AG09319 (cell line): ENCODE results near the gene WSB2.

ENCODE experiments used
- DNase-seq: peaks from one replicate; pipeline ENCODE4 v3.0.0-alpha.2; 2010; ENCODE audit warnings: low read depth; ENCODE audit errors: extremely low read depth
- TF ChIP-seq, protein P1 (sequence below): IDR thresholded peaks from 2 replicates; pipeline ENCODE4 v1.5.1; 2011; ENCODE audit warnings: low read depth, mild to moderate bottlenecking, inconsistent platforms, low read length, moderate library complexity

Gene WSB2

DNA sequence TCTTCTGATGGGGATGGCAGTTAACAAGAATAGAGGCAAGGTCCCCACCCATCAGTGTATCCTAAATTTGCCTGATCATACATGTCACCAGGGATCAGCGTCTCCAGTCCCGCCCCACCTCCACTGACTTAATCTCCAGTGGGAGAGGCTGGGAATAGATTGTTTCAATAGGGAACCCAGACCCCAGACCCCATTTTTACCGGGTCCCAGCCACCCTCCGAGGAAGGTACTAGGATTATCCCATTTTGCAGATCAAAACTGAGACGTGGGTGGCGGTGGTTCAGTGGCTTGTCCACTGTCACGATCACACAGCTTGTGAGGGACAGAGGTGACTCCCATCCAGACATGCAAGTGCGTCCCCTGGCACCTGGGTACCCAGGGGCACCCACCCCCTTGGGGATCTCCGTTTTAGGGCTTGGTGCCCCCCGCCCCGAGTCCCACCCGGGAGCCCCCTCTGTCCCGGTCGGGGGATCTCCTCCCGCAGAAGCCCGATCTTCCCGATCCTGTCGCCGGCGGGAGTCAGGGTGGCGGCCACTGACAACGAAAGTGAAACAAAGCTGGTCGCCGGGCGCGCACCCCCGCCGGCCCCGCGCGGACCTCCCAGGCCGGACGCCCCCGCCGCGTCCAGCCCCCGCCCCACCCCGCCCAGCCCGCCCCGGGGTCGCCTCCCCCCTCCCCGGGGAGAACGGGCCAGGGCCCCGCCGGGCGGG, 523 bp downstream of the WSB2 start:
- DNase-seq: no peak
- TF ChIP-seq, protein P1, sequence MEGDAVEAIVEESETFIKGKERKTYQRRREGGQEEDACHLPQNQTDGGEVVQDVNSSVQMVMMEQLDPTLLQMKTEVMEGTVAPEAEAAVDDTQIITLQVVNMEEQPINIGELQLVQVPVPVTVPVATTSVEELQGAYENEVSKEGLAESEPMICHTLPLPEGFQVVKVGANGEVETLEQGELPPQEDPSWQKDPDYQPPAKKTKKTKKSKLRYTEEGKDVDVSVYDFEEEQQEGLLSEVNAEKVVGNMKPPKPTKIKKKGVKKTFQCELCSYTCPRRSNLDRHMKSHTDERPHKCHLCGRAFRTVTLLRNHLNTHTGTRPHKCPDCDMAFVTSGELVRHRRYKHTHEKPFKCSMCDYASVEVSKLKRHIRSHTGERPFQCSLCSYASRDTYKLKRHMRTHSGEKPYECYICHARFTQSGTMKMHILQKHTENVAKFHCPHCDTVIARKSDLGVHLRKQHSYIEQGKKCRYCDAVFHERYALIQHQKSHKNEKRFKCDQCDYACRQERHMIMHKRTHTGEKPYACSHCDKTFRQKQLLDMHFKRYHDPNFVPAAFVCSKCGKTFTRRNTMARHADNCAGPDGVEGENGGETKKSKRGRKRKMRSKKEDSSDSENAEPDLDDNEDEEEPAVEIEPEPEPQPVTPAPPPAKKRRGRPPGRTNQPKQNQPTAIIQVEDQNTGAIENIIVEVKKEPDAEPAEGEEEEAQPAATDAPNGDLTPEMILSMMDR: no peak

DNA sequence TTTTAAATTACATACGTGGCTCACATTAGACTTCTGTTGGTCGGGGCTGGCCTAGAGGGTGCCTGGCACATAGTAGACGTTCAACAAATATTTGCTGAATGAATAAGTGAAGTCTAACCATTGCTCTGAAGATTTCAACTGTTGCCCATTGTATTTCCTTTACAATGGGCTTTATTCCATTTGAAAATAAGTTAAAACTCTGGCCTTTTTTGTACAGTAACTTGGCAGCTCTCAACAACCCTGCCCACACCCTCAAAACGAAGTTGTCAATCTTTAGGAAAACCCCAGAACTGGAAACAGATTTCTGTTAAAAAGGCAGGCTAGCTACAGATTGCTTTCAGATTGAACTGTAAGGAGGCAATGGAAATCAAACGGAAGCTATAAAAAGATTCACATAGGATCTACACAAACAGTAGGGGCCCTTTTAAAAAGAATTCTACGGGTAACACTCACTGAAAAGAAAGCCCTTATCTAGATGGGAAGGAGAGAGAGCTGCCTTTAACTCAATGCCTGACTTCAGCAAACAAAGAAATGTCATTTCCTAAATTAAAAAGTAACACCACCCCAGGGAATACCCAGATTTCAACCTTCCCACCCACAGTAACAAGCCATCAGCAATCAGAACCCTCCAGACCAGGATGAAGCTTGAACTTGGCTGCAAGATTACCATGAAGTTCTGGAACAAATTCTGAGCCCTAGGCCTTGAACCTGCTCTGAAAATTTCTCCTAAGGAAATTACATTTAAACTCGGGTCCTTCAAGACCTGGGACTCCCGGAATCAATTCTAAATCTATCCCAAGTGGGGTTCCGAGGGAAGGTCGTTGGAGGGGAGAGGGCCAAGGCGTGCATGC, 1.4 kb downstream of the WSB2 start:
- TF ChIP-seq, protein P1: no peak
- no peak for DNase-seq

DNA sequence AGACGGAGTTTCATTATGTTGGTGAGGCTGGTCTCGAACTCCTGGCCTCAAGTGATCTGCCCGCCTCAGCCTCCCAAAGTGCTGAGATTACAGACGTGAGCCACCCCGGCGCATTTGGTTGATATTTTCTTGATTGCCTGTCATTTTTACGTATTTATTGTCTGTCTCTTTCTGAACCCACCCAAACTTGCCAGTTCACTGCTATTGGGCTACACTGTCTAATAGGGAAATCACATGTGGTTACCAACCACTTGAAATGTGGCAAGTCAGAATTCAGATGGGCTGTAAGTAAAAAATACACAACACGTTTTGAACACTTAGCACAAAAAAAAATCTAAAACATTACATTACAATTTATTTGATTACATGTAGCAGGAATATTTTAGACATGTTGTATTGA, 2.1 kb downstream of the WSB2 start:
- TF ChIP-seq, protein P1: no peak
- no peak for DNase-seq

DNA sequence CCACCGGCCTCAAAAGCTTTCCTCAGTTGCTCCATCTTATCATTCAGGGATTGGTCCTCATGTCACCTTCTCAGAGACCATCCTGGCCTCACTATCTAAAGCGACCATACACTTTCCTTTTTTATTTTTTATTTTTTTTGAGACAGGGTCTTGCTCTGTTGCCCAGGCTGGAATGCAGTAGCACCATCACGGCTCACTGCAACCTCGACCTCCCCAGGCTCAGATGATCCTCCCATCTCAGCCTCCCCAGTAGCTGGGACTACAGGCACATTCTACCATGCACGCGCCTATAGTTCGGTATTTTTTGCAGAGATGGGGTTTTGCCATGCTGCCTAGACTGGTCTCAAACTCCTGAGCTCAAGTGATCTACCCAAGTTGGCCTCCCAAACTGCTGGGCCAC, 2.8 kb downstream of the WSB2 start:
- TF ChIP-seq, protein P1: no peak

DNA sequence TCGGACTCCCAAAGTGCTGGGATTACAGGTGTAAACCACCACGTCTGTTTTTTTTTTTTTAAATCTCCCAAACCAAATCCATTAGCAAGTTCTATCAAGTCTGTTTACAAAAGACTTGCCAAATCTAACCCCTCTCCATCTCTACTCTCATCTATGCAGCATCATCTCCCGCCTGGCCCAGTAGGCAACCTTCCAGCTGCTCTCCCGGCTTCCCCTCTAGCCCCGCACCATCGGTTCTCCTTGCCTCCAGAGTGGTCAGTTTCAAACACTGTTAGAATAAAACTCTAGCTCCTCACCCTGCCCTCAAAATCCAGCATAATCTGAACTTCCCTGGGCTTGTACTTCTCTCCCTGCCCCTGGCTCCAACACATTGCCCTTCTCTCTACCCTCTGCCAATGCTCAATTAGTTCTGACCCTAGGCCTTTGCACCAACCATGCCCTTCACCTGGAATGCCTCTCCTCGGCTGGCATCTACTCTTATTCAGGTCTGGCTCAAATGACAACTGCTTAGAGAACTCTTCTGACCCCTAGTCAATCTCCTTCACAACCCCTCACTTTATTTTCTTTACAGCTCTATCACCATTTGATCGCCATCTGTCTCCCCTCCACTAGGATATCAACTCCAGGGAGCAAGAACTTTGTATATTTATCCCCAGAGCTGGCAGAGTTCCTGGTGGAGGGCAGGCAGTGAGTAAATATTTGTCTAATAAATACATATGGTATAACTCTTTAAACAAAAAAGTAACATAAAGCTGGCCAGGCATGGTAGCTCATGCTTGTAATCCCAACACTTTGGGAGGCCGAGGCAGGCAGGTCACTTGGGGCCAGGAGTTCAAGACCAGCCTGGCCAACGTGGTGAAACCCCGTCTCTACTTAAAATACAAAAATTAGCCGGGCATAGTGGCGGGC, 4.9 kb downstream of the WSB2 start:
- TF ChIP-seq, protein P1: no peak
- no peak for DNase-seq

More for the DNA sequence above, 2.8 kb downstream of the WSB2 start:
- no peak for DNase-seq

DNA sequence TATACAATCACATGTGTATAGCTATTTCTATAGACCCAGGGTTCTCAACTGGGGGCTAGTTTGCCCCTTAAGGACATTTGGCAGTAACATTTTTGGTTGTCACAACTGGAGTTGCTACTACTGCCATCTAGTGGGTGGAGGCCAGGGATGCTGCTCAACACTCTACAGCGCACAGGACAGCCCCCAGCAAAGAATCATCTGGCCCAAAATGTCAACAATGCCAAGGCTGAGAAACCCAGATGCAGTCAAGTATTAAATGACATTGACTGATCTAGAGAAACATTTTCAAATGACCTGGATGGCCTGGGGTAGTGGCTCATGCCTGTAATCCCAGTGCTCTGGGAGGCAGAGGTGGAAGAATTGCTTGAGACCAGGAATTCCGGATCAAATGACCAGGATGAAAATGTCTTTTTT, 5.8 kb downstream of the WSB2 start:
- DNase-seq: no peak
- TF ChIP-seq, protein P1: peak; percentile 45
